Tongue (tissue), 2 donors: Measurements from ENCODE around the gene VPS13D. TPM values are rescaled to one million over a fixed set of nuclear protein-coding genes. Genes with fewer than 3 reads are reported as not detected.
A peak's percentile ranks its signal among the peaks of the same experiment; 100 is the strongest.
"Not testable (repeated sequence)": the region's sequence is repeated elsewhere in the genome, so short reads cannot be mapped to it uniquely, and the experiment has no call there.

ENCODE experiments used
- DNase-seq: peaks from one replicate; pipeline ENCODE4 v3.0.0-alpha.2; 2015
- total RNA-seq: library from RNA; depleted of rRNA; stranded (reverse); fragments of >200 nt; gene quantifications from one replicate; pipeline ENCODE4 v1.2.3, GENCODE V29; 2014

Gene VPS13D
- total RNA-seq, 1 donor from 2014 or later: 74.1 TPM

DNA sequence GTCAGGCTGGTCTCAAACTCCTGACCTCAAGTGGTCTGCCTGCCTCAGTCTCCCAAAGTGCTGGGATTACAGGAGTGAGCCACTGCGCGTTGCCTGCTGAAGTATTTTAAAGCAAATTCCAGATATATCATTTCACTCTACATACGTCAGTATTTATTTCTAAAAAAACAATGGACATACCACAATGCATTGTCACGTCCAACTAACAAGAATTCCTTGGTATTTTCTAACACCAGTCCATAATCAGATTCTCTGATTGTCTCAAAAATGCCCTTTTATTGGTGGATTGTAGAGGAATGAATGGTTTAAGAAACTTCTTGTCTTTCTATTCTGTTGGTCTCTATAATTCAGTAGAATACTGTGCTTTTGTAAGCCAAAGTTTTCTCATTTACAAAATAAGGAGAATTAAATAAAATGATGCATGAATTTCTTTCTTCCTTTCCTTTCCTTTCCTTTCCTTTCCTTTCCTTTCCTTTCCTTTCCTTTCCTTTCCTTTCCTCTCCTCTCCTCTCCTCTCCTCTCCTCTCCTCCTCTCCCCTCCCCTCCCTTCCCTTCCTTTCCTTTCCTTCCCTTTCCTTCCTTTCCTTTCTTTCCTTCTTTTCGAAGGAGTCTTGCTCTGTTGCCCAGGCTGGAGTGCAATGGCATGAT is 55.8 kb downstream of the VPS13D start:
- DNase-seq: no peak

DNA sequence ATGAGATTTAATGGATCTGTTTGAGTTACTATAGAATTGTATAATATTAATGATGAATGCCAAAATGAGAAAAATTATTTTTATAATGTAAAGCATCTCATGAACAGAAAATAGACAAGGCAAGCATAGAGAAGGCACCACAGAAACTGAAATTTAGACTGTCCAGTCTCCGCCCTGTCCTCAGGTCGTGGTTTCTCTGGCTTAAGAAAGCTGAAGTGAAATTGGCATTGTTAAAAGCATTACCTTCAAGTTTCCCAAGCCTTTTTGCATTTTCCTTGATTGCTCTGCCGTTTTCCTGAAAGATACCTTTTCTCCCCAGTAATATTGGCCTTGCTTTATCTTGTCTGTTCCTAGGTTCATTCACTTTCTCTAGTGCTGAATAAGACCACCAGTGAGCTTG is 58.0 kb downstream of the VPS13D start:
- no peak for DNase-seq

DNA sequence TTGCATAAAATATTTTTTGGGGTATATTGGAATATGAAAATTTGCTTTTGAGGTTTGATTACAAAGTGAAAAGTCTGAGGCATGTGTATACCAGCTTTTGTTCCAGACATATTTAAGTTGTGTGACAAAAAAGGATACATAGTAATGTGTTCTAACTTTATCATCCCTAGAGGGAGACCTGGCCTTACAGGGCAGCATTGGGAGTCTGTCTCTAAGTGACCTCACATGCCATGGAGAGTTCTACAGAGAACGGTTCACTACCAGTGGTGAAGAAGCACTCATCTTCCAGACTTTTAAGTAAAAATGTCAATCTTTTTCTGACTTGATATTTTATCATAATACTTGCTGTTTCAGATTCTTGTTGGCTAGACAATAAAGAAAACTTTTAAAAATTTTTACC is 61.0 kb downstream of the VPS13D start:
- no peak for DNase-seq

DNA sequence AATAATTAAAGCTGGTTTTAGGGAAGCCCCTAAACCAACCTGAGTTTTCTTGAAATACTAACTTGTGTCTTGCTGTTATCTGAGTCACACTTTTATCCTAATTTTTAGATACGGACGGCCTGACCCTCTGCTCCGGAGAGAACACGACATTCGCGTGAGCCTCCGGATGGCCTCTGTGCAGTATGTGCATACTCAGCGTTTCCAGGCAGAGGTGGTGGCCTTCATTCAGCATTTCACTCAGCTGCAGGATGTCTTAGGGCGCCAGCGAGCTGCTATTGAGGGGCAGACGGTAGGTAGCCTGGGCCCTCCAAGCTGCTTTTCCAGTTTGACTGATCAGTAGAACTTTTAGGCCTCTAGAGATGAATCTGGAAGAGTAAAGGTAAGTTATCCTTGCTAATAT is 63.6 kb downstream of the VPS13D start:
- DNase-seq: no peak

DNA sequence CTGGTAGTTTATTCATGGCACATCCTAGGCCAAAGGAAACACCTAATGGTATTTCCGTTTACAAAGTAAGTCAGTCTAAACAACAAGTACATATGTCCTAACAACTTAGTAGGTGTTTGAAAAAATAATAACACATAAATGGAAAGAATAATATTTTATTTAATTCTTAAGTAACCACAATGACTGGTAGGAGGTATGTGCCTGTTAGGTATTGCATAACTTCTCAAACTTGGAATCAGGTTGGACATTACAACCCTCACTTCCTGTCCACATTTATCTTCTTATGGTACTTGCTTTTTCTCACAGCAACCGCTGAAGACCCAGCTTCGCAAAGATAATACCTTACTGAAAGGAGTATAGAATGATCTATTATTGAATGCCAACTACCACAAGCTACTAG is 64.2 kb downstream of the VPS13D start:
- no peak for DNase-seq

DNA sequence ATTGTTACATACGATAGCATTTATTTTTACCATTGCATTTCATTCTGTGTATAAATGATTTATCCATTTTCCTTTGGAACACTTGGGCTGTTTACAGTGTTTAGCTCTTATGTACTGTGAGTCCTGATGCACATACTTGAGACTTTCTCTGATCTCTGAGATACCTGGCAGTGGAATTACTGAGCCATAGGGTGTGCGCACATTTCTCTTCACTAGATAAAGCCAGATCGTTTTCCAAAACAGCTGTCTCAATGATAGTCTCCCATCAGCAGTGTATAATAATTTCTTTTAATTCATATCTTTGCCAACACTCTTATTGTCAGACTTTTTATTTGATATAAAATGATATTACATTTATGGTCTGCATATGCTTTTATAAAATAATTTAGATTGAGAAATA is 66.2 kb downstream of the VPS13D start:
- no peak for DNase-seq

DNA sequence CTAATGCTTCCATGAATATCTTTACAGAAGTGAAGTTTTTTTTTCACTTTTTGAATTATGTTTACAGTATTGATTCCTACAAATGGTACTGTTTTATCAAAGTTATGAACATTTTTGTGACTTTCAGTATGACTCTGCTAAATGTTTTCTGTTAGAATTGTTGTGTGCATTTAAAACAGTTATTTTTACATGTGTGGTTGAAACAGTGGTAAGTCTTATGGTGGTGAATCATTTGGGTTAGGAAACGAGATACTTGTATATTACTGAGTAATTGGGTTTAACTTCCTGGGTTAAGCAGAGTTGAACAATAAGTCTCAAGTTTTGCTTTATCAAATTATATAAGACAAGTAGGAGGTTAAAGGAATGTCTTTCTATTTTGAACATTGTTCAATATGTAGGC is 66.8 kb downstream of the VPS13D start:
- no peak for DNase-seq

DNA sequence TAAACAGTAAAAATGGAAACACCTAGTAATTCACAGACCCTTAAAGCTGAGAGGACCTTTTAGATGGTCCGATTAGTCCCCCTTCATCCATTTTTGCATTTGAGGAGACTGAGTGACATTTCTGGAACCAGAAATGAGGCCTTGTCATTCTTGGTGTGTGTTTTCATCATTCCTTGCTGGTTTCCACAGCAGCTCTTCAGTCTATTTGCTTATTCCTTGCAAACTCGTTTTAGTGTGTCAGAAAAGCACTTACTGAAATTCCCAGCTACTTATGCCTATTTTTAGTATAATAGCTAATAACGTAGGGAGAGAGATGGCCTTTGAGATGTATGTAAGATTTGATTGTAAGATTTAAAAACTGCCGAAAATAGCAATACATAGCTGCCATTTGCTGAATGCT is 70.9 kb downstream of the VPS13D start:
- no peak for DNase-seq

DNA sequence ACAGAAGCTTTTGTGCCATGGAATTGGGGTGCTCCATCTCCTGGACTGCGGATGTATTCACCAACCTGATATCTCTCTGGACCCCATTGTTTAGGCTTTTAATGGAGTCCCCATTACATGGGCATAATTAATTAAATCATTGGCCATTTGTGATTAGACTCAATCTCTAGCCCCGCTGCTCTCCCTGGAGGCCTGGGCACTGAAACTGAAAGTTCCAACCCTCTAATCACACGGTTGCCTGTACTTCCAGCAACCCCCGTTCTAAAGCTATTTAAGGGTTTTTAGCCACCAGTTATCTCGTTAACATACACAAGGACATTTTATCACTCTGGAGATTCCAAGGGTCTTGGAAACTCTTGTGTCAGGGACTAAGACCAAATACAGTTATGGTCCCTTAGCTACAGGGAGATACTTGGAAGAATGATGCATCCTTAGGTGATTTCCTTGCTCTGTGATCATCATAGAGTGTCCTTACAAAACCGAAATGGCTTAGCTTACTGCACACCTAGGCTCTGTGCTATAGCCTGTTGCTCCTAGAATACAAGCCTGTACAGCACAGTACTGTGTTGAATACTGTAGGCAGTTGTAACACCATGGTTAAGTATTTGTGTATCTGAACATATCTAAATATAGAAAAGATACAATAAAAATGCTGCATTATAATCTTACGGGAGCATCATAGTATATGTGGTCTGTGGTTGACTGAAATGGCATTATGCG is 71.8 kb downstream of the VPS13D start:
- DNase-seq: no peak

DNA sequence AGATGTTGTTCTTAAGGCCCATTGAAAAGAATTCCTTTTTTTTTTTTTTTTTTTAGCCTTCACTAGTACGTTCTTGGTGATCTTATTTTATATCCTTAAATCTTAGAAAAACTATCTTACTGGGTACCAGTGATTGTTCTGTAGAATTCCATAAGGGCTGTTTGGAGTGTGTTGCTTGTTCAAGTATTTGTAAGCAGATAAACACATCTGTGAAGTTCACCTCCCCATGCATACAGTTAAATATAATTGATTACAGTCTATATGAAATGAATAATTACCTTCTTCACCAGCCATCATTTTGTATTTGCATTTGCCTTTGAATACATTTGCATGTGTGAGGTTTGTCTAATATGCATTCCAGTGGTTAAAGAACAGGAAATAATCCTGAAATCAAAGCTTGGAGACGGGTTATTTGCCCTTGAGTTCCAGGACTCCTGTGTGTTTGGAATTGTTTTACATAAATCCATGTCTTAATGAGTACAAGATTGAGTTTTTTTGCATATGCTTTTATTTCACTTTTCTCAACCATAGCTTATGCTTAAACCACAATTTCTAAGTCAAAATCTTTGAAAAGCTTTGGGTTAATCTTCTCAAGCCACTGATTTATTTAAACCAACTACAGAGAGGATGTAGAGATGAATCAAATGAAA is 73.1 kb downstream of the VPS13D start:
- DNase-seq: no peak

DNA sequence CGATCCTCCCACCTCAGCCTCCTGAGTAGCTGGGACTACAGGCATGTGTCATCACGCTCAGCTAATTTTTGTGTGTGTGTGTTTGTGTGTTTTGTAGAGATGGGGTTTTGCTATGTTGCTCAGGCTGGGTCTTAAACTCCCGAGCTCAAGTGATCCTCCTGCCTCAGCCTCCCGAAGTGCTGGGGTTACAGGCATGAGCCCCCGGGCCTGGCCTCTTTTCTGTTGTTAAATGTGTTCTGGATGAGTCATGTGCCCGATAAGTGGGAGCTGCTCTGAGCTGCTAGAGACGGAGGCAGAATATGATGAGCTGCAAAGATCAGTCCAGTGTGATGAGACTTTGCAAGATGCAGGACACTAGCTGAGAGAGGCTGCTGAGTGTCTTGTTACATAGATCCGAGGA is 75.5 kb downstream of the VPS13D start:
- no peak for DNase-seq

DNA sequence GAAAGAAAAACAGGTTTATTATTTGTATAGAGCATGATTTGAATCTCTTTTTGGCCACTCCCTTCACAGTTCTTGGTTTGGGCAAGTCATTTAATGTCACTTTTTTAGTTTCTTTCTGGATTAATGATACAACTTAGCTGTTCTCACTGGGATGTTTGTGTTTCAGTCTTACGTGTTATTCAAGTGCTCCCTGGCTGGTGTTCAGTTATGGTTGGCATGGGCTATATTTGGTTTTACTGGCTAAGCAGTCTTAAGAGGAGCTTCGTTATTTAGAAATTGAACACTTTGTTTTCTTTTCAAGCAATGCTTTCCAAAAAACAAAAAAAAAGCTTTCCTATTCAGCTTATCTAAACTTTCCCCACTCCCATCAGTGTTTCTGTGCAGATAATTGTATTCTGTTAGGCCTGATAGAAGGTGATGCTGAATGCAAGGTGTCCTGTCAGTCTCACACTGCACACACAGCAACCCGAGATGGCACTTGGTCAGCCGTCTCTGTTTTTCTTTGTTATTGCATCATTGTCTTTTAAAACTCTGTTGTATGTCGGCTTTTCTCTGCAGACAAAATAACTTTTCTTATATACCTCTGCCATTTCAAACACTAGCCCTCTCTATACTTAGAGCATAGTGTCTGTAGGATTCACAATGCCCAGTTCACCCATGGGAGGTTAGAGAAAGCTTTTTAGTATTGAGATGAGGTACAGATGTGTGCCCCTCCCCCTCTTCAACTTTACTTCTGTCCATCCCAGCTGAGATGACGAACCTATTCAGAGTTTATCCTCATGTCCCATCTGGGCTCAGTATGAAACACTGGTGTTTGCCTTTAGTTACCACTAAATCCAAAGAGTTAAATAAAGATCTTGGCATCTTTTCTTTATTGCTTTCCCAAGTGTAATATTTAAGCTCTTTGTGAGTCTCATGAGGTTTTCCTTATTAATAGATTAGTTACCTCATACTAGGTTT is 80.2 kb downstream of the VPS13D start:
- peak; percentile 48 for DNase-seq

DNA sequence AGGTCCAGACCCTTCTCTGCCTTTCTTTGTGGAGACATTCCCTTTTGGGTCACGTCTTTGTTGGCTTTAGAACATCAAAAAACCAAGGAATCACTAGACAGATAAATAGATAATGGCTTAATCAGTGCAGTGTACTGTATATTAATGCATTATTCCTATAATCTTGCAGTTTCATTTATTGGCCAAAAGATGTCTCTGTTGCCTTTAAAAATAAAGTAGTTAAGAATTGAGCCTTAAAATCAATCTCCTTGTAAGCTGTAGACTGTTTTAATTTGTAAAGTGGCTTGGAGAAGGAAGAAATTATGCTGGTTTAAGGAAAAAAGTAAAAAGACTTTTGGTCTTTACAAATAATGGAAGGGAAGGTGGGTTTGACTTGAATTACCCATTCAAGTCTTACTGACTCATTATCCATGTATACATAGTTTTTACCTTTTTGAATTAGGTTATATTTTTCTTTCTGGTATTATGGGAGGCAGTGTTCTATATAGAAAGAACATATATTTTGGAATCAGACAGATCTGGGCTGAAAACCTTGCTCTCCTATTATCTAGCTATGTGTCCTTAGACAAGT is 84.6 kb downstream of the VPS13D start:
- DNase-seq: peak; percentile 50

DNA sequence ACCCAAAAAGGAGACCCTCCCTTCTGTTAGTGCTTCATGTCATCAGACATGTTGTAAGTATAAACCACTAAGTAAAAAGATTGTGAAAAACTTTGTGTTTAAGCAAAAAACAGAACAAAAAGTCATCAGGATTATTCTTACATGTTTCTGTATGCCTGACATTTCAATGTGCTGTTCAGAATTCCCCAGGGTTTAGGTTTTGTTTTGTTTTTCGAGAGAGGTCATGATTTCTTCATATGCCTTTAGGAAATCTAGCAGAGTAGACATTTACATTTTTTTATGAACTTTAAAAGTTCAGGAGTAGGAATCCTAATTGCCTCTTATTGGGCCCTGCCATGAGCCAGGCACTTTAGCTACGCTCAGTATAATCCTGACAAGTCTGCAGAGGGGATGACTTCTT is 85.3 kb downstream of the VPS13D start:
- DNase-seq: no peak

DNA sequence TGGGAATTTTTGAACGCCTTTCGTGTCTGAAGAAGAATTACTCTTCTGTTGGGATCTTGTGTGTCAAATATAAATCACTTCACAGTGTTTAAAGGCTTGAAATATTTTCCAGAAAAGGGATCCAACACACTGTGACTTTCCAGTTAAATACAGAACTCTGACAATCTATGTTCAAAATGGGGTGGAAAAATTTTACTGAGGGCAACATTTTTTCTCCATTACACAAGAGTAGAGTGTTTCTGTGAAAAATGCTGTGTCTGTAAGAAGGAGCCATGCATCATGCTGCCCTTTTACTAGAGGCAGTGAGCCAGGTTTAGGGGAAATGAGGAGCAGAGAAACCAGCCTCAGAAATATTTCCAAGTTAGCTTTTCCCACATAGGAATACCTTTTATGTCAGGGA is 86.5 kb downstream of the VPS13D start:
- DNase-seq: peak; percentile 45

DNA sequence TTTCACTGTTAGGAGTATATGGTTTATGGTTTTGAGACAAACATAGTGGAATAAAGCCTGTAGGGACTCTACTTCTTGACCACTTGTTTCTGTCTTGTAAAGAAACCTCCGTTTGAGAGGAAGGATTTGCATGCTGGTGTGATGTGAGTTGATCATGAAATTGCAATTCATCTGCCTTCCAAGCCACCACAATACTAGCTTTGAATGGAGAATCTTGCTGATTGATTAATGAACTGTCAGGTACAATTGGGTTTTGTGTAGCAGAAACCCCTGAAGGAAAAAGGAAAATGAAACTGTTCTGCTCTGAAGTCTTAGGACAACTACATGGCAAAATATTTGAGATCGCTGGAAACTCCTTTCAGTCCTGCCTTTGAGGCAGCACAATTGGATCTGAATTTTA is 90.7 kb downstream of the VPS13D start:
- DNase-seq: no peak

DNA sequence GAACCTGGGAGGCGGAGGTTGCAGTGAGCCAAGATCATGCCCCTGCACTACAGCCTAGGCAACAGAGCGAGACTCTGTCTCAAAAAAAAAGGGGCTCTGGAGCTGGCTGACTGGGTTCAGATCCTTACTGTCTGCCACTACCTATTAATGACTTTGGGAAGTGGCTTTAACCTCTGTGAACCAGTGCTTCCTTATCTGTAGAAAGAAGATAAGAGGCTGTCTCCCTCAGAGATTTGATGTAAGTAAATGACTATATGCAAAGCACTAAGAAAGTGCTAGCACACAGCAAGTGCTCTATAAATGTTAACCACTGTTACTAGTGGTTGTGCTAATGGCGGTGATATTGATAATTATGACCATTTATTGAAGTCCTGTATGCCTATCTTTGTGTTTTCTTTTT is 94.6 kb downstream of the VPS13D start:
- no peak for DNase-seq

DNA sequence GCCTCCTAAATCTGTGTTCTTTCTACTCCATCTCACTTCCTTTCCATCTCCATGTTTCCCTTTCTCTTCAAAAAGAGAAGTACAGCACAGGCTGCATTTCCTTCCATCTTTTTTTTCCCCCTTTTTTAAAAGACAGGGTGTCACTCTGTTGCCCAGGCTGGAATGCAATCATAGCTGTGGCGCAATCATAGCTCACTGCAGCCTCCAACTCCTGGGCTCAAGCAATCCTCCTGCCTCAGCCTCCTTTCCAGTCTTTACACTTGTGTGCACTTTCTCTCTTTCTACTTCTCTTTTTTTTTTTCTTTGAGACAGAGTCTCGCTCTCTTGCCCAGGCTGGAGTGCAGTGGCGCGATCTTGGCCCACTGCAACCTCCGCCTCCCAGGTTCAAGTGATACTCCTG is 95.1 kb downstream of the VPS13D start:
- DNase-seq: not testable (repeated sequence)

DNA sequence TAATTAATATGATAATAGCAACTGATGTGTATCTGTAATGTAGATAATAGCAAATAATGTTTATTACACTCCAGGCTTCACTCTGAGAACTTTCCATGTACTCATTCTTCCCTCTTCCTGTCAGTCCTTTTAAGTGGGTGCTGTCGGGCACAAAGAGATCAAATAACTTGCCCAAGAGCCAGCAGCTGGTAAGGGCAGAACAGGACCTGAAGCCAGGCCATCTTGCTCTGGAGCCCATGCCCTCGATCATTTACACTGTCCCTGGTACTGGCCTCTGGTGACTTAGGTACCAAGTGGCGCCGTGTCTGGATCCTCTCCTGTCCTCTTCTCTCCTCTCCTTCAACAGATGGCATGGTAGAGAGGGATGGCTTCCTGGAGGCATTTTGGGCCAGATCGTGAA is 97.2 kb downstream of the VPS13D start:
- DNase-seq: no peak

DNA sequence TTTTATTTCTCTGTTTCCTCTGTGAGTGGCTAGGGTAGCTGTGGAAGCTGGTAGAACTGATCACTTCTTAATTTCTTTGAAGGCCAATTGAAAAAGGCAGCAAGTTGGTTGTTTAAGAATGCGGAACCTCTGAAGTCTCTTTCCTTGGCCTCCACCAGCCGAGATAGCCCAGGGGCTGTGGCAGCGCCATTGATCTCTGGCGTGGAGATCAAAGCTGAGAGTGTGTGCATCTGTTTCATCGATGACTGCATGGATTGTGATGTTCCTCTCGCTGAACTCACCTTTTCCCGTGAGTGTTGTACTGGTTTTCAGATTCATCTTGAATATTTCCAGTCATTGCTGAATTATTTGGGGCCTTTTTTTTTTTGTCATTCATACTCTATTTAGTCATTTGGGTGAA is 97.7 kb downstream of the VPS13D start:
- no peak for DNase-seq

DNA sequence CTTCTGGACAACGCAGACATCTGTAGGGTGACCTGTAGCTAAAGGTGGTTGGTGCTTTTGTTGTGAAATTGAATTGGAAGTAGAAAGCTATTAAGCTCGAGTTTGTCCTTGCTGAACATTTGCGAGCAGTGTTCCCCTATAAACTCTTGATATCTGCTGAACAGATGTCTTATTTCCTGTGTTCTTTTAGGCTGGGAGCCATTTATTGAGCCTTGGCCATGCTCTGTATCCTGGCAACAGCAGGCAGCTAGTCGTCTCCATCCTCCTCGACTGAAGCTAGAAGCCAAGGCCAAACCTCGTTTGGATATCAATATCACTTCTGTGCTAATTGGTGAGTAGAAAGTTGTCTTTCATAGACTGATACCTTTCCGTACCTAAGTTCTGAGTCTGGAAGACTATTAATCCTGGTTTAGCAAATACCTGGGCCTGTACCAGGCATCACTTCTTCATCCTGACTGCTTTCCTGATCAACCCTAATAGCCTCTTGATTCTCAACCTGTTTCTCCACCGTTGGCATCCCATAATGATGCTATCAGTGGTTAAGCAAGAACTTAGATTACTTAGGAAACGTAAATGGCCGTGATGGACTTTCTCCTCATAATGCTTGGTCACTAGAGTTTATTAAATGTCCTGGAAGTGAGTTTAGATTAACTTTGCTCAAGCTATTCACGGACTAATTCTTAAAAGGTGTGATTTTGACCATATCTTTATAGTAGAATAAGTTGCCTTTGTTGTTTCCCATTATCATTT is 103.4 kb downstream of the VPS13D start:
- no peak for DNase-seq

DNA sequence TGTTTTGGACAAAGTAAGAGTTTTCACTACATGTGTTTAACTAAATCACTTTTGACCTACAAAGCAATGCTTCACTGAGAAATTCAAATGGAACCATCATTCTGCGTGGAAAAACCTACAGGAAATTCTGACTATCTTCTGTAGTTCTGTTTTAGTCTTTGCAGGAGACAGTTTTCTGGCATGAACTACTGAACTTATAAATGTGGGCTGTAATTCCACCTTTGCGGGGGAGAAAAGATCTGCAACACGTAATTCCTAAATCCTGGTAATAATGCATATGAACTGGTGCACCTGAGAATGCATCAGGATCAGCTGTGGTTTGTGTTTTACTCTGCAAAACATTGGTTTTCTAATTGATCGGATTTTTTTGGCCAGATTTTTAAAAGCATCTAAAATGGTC is 106.0 kb downstream of the VPS13D start:
- DNase-seq: no peak
